ENCODE measurements around the gene ZDHHC14. TPM values are rescaled to one million over a fixed set of nuclear protein-coding genes. Genes with fewer than 3 reads are reported as not detected.

ZDHHC14 gene
- total RNA-seq, 4 donors from 2014 or later = 6.5 to 10.4 (median 8.0) TPM

GRCh38 chr6:157492741-157493140 lies 111.8 kb downstream of the ZDHHC14 start:
- TF ChIP-seq CTCF (IDR thresholded peaks at IDR 0.05; ENCODE audit: low read depth) = no peak

DNA sequence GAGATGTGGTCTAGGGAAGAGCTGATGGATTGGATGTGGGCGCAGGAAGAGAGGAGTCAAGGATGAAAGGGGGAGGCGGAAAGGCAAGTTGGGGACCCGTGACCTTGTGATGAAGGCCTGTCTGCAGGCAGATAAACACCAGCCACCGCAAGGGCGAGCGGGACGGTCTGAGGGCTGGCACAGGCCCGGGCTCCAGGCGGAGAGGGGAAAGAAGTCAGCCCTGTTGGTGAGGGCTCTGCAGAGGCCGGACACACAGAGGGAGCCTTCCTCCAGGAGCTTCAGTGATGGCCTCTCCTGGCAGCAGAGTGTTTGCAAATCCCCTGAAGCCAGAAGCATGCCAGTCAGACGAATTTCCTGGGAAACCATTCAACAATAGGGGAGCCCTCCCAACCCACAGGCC lies 112.2 kb downstream of the ZDHHC14 start:
- no peak for TF ChIP-seq CTCF (IDR thresholded peaks at IDR 0.05; ENCODE audit: low read depth)

DNA sequence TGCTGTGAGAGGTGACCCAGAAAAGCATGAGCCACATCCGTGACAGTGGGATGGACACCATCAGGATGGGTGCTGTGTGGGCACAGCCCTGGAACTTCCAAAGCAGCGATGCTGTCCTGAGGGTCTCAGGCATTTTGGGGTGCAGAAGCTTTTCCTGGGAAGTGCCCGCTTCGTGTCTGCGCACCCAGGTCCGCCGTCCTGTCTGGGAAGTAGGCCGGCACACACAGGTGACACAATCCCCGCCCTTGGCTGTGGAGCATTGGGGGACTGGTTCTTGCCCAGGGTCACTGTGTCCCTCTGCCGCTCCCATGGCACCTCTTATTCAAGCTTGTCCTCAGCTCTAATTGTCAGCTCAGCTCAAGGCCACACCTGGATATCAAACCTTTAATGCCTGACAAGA lies 112.6 kb downstream of the ZDHHC14 start:
- TF ChIP-seq CTCF (IDR thresholded peaks at IDR 0.05; ENCODE audit: low read depth) = no peak

GRCh38 chr6:157494132-157494710 lies 113.2 kb downstream of the ZDHHC14 start:
- TF ChIP-seq CTCF (IDR thresholded peaks at IDR 0.05; ENCODE audit: low read depth) = no peak

- TF ChIP-seq CTCF (IDR thresholded peaks at IDR 0.05; ENCODE audit: low read depth) = no peak
These were observed 115.6 kb downstream of the ZDHHC14 start for GRCh38 chr6:157496534-157497095.

DNA sequence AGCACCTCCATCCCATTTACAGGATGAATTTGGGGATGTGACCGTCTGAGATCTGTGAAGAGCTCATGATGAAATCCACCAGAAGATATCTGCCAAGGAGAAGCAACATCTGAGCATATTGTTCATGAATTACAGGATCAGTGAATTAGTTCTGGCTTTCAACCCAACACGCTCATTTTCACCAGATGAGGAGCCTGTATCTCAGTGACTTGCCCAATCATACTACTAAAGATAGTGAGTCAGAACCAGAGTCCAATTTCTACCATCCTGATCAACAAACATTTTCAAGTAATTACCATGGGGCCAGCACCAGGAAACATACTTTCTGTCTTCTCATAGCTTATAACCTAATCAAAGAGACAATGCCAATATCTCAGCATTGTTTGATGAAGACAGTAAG lies 116.6 kb downstream of the ZDHHC14 start:
- no peak for TF ChIP-seq CTCF (IDR thresholded peaks at IDR 0.05; ENCODE audit: low read depth)

GRCh38 chr6:157498817-157499216 lies 117.8 kb downstream of the ZDHHC14 start:
- no peak for TF ChIP-seq CTCF (IDR thresholded peaks at IDR 0.05; ENCODE audit: low read depth)
